AG08395 (cell line): ENCODE results near the gene LIX1.
"Not testable (repeated sequence)": the region's sequence is repeated elsewhere in the genome, so short reads cannot be mapped to it uniquely, and the experiment has no call there.

Experiments used
- DNase-seq: peaks from one replicate; pipeline ENCODE4 v3.0.0; 2012; ENCODE audit warnings: mixed read lengths, low spot score

LIX1 gene

DNA sequence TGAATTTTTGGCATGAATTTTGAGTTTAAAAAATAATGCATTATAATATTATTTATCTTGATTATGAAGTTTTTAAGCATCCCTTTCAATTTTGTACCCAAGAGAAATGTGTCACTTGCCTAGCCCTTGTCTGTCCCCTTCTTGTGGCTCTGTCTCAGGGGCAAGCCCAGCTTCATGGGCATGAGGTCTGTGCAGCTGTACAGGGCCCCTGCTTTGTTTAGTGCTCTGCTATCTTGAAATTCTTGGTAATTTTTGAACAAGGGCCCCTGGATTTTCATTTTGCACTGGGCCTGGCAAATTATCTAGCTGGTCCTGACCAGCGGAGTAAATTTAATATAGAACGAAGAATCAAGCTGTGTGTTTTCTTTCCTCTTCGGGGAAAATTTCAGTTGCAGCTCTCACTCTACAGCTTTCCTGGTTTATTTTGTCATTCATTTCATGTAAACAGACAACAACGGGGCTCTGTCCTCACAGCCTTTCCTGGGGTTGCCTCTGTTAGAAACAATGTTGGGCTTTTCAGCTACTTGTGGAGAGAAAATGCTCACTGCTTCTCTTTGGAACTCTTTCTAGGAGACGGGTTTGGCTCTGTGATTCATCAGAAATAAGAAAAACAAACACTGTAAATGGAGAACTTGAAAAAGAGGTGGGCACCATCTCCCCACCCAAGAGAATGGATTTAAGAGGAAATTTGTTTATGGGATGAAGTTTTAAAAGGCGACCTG, 41.1 kb downstream of the LIX1 start:
- no peak for DNase-seq

DNA sequence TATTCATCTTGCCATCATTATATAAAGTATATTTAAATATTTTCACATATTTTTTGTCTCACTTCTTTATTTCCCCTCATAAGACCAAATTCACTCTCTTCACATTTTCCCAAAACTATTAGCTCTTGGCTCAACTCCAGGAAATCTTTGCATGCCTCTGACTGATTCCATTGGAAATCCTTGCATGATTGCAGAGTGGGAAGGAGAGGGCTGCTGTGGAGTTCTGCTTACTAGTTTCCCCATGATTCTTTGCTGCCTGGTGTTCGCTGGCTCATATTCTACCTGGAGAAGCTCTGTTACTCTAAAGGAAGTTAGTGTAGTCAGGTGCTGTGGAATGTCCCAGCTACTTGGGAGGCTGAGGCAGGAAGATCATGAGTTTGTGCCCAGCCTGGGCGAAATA, 41.9 kb downstream of the LIX1 start:
- no peak for DNase-seq

DNA sequence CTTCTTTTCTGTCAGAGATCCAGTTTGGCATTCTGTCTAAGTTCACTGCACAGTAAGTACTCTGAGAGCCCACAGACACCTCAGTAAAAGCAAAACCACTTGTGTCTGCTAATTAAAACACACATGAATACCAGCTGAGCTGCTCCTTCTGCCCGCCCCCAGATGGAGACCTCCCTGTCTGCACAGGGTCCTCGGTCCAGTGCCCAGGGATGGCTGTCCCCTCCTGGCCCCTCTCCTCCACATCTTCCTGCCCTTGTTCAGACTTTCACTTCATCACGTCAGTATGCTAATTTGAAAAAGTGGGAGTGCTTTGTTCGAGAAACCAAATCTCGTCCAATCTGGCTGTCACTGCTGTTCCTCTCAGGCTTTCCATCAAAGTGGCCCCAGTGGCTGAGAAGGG, 43.5 kb downstream of the LIX1 start:
- DNase-seq: no peak

DNA sequence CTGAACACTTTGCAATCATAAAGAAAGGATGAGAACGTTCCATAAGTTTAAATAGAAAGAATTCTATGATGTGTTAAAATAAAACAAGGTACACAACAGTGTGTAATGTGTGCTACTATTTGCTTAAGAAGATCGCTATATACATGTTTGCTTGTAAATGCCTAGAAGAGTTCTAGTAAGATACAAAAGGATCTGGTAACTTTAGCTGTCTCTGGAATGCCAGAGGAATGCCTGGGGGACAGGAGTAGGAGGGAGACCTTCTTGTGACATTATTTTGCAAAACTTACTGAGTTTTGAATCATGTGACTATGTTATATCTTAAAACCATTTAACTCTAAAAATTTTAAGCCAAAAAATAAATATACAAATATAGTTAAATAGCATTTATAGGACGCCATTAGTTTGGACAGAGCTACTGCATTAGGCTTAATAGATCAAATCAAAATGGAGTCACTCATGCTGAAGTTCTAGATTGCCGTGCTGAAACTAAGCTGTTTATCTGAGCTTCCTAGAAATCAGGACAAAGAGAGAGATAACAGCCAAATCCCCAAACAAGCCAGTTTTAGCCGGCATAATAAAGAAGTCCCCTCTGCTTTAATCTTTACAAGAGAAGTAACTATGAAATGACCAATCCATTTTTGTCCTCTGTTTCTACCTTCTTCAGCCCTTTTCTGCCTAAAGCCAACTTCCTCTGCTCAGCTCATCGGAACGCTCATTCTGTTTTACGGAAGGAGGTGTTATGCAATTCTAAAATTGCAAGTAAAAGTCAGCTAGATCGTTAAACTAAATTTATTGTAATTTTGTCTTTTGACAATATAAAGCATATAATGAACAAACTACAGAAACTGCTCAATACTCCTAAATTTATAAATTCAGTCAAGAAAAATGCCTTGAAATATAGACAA, 44.8 kb downstream of the LIX1 start:
- DNase-seq: no peak

DNA sequence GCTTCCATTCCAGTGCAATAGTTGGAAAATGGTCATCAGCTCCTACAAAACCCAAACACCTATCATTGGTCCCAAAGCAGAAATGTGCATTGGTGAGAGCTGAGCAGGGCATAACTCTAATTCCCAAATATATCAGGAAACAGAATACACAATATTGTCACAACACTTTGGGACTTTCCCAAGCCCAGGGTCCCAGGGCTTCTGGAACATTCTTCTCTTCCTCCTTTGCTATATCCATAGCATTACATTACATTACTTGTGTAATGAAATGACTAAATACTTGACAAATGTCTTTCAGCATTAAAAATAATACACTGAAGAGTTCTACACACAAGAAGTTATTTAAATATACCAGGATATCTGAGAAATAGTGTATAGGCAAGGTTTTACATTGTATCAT, 45.6 kb downstream of the LIX1 start:
- DNase-seq: no peak

DNA sequence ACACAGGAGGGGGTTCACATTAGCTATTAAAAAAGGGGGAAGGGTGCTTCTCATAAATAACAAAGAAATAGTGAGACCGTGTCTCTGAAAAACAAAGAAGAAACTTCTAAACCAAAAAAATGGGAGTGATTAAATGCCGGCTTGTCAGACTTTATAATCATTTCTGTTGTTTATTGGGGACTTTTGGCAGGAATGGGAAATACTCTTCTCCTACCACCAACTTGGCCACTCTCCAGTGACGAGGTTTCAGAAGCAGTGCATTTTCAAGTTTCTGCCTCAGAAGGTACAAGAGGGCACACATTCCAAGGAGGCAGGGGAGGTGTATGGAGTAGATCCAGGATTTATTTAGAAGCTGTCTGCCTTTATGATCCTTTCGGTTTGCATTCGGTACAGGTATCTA, 46.2 kb downstream of the LIX1 start:
- DNase-seq: peak; percentile 20

DNA sequence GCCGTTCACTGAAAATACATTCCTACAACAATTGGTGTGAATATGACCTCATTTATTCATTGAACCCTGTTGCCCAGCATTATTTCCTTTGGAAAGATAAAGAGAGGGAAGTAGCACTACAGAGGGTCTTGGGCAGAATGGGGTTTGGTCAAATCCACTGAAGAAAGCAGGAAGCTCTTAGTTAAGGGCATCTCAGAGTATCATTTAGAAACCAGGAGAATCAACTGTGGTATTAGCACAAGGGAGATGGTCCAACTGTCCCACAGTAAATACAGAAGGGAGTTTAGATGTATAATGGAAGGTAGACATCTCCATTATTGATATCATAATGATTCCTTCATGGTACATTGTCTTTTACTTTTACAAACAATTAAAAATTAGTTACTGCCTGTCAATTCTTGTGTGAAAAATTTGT, 47.1 kb downstream of the LIX1 start:
- DNase-seq: no peak

DNA sequence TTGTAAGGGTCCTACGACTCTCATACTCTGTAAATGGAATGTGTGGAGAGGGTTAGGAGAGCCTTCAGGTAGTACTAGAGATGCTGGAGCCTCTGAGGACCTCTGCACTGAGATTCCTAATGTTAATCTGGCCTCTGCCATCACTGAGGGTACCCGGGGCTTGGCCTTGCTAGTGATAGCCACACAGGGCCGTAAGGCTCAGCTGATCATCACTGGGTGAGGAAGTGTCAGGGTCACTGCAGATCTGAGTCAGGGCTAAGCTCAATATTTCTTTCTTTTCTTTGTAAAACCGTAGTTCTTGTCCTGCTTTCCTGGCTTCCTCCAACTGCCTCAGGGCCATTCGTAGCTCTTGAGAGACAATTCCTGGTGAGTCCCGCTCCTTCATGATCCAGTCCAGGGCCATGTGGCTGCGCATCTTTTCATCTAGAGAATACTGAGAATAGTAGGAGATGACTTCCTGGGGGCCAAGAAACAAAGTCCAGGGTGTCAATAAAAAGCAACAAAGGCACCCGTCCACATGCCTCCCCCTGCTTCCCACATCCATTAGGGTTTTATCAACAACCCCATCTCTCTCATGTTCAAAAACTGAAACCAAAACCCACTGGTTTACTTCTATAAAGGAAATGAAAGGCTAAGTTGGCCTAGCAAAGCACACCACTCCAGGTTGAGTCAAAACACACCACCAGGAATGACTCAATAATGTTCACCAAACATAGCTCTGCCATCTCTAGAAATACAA, 47.7 kb downstream of the LIX1 start:
- no peak for DNase-seq

DNA sequence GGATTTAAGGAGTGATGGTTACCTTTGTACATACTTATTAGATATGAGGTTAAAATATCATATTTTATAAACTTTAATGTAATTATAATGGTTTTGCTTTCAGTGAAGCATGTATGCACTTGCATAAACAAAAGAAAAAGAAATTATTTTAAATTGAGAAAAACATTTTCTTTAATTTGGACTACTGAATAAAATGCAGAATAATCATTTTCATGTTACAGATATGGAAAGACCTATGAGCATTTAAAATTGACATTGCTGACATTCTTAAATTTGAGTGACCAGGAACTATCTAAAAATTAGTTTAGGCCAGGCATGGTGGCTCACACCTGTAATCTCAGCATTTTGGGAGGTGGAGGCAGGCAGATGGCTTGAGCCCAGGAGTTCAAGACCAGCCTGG, 49.2 kb downstream of the LIX1 start:
- no peak for DNase-seq

DNA sequence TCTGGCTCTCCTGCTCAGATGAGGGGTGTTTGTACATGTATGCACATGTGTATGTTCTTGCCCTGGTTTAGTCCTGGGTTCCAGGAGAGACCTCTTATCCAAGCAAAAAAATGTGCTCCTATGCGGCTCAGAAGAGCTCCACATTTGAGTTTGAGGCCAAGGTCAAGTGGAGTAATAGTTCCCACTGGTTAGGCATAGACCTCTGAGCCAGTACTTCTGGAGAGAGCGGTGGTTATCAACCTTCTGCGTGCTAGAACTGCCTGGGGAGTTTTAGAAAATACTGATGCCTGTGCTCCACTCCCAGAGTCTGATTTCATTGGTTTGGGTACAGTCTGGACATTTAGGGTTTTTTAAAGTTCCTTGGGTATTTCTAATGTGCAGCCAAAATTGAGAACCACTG, 51.5 kb downstream of the LIX1 start:
- DNase-seq: no peak

DNA sequence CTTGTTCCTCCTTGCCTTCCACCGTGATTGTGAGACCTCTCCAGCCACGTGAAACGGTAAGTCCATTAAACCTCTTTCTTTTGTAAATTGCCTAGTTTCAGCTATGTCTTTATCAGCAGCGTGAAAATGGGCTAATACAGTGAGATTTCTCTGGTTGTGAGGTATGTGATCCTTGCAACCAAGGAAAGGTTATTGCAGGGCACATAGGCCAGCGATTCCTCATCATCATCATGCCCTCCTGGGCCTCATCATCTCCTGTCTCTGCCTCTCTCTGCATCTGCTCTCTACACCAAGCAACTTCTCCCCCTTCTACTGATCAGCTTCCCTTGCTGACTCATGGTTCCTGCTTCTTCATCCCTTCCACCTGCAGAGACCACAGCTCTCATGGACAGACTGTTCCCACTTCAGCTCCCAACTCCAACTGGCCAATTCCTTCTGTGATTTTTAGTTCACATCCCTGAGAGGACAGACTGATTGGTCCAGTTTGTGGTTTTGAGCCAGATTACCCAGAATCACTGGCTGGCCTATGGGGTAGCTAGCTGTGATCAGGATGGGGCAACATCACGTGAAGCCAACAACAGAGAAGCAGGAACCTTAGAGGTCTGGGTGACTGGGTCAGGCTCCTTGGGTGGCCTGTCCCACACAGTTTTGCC, 53.1 kb downstream of the LIX1 start:
- DNase-seq: no peak

DNA sequence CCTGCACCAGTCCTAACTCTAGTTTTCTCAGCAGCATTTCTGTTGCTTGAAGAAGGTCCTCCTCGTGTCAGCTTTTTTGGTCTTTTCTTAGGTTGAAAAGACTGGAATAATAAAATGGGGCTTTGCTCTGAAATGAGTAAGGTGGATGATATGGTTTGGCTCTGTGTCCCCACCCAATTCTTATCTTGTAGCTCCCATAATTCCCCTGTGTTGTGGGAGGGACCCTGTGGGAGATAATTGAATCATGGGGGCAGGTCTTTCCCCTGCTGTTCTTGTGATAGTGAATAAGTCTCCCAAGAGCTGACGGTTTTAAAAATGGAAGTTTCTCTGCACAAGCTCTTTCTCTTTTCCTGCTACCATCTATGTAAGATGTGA, 53.6 kb downstream of the LIX1 start:
- no peak for DNase-seq

DNA sequence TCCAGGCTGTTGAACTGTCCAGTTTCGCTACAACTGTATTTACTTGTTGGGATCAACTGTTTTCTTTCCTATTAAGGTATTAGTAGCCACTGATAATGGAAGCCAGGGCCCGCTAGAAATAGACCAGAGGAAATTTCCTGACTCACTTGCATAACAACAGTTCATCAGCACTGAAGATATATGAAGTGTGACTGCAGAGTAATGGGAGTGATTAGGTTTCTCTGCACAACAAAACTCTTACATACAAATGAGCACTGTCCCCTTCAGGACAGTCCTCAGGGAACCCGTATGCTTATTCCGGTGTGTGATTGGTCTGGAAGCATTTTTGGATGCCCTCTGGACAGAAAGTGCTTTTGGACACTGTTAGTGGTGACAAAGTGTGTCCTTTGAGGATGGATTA, 55.3 kb downstream of the LIX1 start:
- DNase-seq: no peak

DNA sequence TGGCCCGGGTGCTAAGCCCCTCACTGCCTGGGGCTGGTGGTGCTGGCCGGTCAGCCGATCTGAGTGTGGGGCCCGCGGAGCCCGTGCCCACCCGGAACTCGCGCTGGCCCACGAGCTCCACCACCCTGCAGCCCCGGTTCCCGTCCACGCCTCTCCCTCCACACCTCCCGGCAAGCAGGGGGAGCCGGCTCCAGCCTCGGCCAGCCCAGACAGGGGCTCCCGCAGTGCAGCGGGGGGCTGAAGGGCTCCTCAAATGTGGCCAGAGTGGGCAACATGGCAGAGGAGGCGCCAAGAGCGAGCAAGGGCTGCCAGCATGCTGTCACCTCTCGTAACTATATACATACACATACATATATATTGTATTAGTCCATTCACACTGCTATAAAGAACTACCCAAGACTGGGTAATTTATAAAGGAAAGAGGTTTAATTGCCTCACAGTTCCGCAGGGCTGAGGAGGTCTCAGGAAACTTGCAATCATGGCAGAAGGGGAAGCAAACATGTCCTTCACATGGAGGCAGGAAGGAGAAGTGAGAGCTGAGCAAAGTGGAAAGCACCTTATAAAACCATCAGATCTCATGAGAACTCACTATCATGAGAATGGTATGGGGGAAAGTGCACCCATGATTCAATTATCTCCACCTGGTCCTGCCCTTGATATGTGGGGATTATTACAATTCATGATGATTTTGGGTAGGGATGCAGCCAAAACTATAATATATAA, 56.8 kb downstream of the LIX1 start:
- DNase-seq: no peak

DNA sequence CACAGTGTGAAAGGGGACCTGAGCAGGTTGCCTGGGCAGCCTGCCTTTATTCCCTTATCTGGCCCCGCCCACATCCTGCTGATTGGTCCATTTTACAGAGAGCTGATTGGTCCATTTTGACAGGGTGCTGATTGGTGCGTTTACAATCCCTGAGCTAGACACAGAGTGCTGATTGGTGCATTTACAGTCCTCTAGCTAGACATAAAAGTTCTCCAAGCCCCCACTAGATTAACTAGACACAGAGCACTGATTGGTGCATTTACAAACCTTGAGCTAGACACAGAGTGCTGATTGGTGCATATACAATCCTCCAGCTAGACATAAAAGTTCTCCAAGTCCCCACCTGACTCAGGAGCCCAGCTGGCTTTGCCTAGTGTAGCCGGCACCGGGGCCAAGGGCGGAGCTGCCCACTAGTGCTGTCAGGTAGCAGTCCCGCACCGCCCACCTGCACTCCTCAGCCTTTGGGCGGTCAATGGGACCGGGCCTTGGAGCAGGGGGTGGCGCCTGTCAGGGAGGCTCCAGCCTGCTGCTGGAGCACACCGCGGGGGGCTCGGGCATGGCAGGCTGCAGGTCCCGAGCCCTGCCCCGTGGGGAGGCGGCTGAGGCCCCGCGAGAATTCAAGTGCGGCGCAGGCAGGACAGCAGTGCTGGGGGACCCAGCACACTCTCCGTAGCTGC, 57.5 kb downstream of the LIX1 start:
- DNase-seq: not testable (repeated sequence)

DNA sequence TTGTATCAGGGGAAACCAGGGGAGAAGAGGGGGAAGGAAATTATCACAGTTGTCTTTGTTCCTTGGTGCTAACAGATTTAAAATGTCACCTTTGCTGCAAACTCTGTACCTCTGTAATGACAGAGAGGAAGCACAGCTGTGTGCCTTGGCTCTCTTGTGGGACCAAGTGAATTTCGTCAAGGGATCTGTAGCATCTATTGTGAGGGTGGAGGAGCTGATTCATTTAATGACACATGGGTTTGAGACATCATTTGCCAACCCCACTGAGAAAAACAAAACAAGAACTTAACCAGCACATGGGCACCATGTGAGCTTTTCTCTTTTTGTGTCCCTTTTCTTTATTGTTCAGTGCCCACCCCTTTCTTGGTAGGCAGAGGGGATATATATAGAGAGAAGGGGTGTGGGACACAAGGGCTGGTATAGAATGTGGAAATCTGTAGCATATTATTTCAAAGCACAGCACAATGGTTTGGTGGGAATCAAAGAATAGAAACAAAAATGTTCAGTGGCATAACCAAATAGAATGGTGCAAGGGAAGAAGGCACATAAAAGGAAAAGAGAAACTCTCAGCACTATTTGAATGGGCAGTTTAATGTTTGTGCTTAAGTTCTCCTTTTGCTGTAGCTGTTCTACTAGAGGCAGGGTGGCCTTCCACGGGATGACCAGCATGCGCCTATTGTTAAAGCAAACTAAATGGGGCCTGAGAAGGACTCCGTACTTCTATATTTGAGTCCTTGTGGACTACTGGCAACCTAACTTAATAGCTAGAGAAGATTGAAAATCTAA, 63.3 kb downstream of the LIX1 start:
- DNase-seq: no peak

DNA sequence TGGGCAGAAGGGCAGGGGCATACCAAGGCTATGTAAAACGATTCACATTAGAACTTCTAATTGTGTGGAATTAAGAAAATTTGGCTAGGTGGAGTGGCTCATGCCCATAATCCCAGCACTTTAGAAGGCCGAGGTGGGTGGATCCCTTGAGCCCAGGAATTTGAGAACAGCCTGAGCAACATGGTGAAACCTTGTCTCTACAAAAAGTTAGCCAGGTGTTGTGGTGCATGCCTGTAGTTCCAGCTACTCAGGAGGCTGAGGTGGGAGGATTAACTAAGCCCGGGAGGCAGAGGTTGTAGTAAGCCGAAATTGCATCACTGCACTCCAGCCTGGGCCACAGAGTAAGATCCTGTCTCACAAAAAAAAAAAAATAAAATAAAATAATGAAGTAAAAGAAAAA, 65.2 kb downstream of the LIX1 start:
- DNase-seq: no peak

DNA sequence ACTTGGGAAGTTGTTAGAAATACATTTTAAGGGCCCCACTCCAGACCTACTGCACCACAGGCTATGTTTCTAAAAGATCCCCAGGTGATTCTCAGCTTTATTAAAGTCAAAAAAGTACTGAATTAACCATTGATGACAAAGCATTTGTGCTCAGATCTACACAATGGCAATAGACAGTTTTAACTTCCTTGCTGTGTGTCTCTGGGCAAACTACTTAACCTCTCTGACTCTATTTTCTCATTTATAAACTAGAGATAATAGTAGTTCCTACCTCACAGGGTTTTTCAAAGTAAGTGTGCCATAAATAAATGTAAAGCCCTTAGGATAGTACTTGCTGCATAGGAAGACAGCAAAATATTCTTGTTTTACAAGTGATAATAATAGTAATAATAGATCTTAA, 66.3 kb downstream of the LIX1 start:
- no peak for DNase-seq

DNA sequence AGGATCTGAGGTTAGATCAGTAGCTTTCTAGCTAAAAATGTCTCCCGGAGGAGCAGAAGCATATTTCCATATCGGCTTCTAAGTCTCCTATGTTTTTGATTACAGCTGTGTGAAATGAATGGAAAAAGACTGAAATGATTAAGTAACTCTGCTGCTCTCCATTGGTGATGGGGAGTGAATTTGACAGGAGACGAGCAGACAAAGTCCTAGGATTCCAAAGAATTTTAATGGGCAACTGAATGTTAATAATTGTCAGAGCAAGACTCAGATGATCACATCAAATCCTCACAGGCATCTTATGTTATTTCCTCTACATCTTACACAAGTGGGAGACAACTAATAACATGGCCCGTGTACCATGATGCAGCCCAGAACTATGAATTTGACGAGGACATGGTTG, 66.8 kb downstream of the LIX1 start:
- DNase-seq: no peak

DNA sequence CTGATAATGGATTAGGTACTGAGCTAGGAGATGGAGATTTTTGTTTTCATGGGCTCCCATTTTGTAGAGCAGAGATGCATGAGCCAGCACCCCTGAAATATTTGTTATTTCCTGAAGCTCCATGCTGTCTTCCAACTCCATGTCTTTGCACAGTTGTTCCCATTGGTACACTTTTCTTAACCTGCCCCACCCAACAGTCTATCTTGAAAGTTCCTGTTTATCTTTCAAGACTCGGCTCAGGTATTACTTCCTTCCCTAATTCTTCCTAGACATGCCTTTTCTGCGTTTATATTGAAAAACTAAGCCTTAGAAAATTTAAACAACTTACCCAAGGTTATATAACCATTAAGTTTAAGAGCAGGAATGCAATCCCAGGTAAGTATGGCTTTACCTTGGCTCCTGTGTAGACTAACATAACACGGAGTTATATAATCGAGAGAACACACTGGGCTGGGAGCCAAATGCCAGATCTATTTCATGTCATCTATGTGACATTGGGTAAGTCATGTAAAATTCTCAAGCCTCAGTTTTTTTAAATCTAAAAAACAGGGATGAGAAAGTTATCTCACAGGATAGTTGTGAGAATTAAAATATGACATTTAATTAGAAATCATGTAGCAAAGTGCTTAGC, 67.4 kb downstream of the LIX1 start:
- no peak for DNase-seq
